GM12878 (cell line): ENCODE results near the gene KLK12. TPM values are rescaled to one million over a fixed set of nuclear protein-coding genes. Genes with fewer than 3 reads are reported as not detected.

Experiments
- ATAC-seq: fragments of 200-7000 bp; cut with Tn5 transposase; 3 replicates; pipeline ENCODE4 v1.9.1; 2020; ENCODE audit warnings: mild to moderate bottlenecking, moderate library complexity
- BruUV-seq: library from RNA; stranded (reverse); fragments of 400-500 nt; replicated peaks from 2 replicates; lab custom pipeline; 2021; lab: Mats Ljungman, UMichigan
- CTCF ChIA-PET: fragments of 300-600 bp; sonication (Branson Sonifier 250); formaldehyde crosslinking; extraction: SDS; loops from one replicate; lab custom pipeline; 2021; ENCODE audit warnings: inconsistent platforms; lab: Yijun Ruan, JAX
- POLR2A ChIA-PET: fragments of 350-600 bp; formaldehyde crosslinking; extraction: SDS; loops from one replicate; lab custom pipeline; 2021; ENCODE audit warnings: inconsistent platforms; lab: Charles Lee
- RAD21 ChIA-PET: fragments of 300-600 bp; sonication (Branson Sonifier 250); formaldehyde crosslinking; loops from one replicate; lab custom pipeline; 2023; ENCODE audit warnings: antibody characterized with exemption; ENCODE audit not compliant: unreplicated experiment; lab: Charles Lee
- SMC1A ChIA-PET: fragments of 300-600 bp; sonication (Branson Sonifier 250); formaldehyde crosslinking; loops from one replicate; lab custom pipeline; 2023; ENCODE audit not compliant: unreplicated experiment, uncharacterized antibody; lab: Charles Lee
- DNase-seq: peaks from one replicate; pipeline ENCODE4 v3.0.0-alpha.2; 2011; ENCODE audit warnings: low read depth, low spot score
- FAIRE-seq: peaks from 3 replicates; lab custom pipeline; 2011; peaks lifted over from hg19 to GRCh38; lab: Jason Lieb, UNC
- H2AFZ ChIP-seq: 2 replicates; pipeline ENCODE4 v1.6.0; 2011; ENCODE audit warnings: low read depth, low read length, control low read depth; ENCODE audit not compliant: control insufficient read depth
- H3K27ac ChIP-seq: 2 replicates; pipeline ENCODE4 v1.5.1; 2011; ENCODE audit warnings: control low read depth; ENCODE audit not compliant: control insufficient read depth, insufficient read depth
- H3K27me3 ChIP-seq, 2 experiments: replicated peaks in 1 of 2; 2 replicates each; pipeline versions ENCODE4 v1.6.0 to v1.6.1; 2011; ENCODE audit warnings: low read length in 1 of 2; ENCODE audit not compliant: control insufficient read depth in 2 of 2, insufficient read depth in 2 of 2
- H3K36me3 ChIP-seq, 2 experiments: 2 replicates each; pipeline ENCODE4 v1.5.1; 2011; ENCODE audit warnings: low read length in 1 of 2; ENCODE audit not compliant: control insufficient read depth in 2 of 2, insufficient read depth in 2 of 2
- H3K4me1 ChIP-seq: 2 replicates; pipeline ENCODE4 v1.6.1; 2011; ENCODE audit warnings: mild to moderate bottlenecking, low read length, moderate library complexity, mixed read lengths; ENCODE audit not compliant: control insufficient read depth, insufficient read depth
- H3K4me2 ChIP-seq: 2 replicates; pipeline ENCODE4 v1.6.0; 2011; ENCODE audit warnings: control low read depth; ENCODE audit not compliant: control insufficient read depth, insufficient read depth
- H3K4me3 ChIP-seq: fragments of 200-600 bp; sonication (generic); 2 replicates; pipeline ENCODE4 v1.5.1; 2016
- H3K79me2 ChIP-seq: 2 replicates; pipeline ENCODE4 v1.6.0; 2011; ENCODE audit warnings: low read length; ENCODE audit not compliant: control insufficient read depth, insufficient read depth
- H3K9ac ChIP-seq: 2 replicates; pipeline ENCODE4 v1.8.0; 2011; ENCODE audit warnings: low read length, control low read depth, mixed read lengths; ENCODE audit not compliant: control insufficient read depth, insufficient read depth
- H3K9me3 ChIP-seq: replicated peaks from 3 replicates; pipeline ENCODE4 v1.5.1; 2011; ENCODE audit warnings: mild to moderate bottlenecking, low read length; ENCODE audit not compliant: control insufficient read depth, insufficient read depth
- H4K20me1 ChIP-seq: 2 replicates; pipeline ENCODE4 v1.6.0; 2011; ENCODE audit not compliant: control insufficient read depth, insufficient read depth
- CREM ChIP-seq: IDR thresholded peaks from 2 replicates; pipeline ENCODE4 v1.6.1; 2014; ENCODE audit warnings: antibody characterized with exemption, low read depth
- GATAD2B ChIP-seq: fragments of 450-650 bp; conservative IDR thresholded peaks from 2 replicates; pipeline ENCODE4 v1.6.1; 2017; ENCODE audit warnings: low read depth, mild to moderate bottlenecking, moderate library complexity
- HSF1 ChIP-seq: fragments of 150-350 bp; IDR thresholded peaks from 2 replicates; pipeline ENCODE4 v1.6.1; 2014; ENCODE audit warnings: mild to moderate bottlenecking, low read depth, low read length
- MAX ChIP-seq: IDR thresholded peaks from 2 replicates; pipeline ENCODE4 v1.6.1; 2012; ENCODE audit warnings: low read depth, low read length, improper control_type of control experiment
- NRF1 ChIP-seq: conservative IDR thresholded peaks from 2 replicates; pipeline ENCODE4 v1.6.1; 2011; ENCODE audit warnings: mild to moderate bottlenecking, low read depth, low read length, improper control_type of control experiment
- RAD51 ChIP-seq: fragments of 450-650 bp; IDR thresholded peaks from 2 replicates; pipeline ENCODE4 v1.6.1; 2016; ENCODE audit warnings: moderate library complexity, mild to moderate bottlenecking, inconsistent platforms
- RCOR1 ChIP-seq: conservative IDR thresholded peaks from 2 replicates; pipeline ENCODE4 v1.6.1; 2012; ENCODE audit warnings: low read depth, low read length, improper control_type of control experiment
- STAT1 ChIP-seq: fragments of 450-650 bp; conservative IDR thresholded peaks from 2 replicates; pipeline ENCODE4 v1.6.1; 2014; ENCODE audit warnings: antibody characterized with exemption, mild to moderate bottlenecking
- STAT3 ChIP-seq: IDR thresholded peaks from 2 replicates; pipeline ENCODE4 v1.6.1; 2011; ENCODE audit warnings: low read depth, low read length, improper control_type of control experiment
- WGBS: methylation state at CpG from one replicate; pipeline ENCODE4 v1.1.6; 2016; ENCODE audit warnings: low lambda C conversion rate; ENCODE audit not compliant: insufficient replicate concordance, insufficient coverage; ENCODE audit errors: missing lambda C conversion rate; 5-methylcytosine and 5-hydroxymethylcytosine counted together
- in situ Hi-C: fragments of 300-500 bp; cut with MboI; formaldehyde crosslinking; loops from 9 replicates; pipeline ENCODE4 v1.14.3; 2018; ENCODE audit warnings: mixed read lengths
- intact Hi-C: fragments of 100-400 bp; cut with micrococcal nuclease; formaldehyde crosslinking; loops from one replicate; pipeline ENCODE4 v1.14.2; 2022; ENCODE audit not compliant: unreplicated experiment
- polyA plus RNA-seq, 11 experiments: library from polyadenylated mRNA; depleted of rRNA in 4 of 11; unstranded in 6 of 11; stranded (reverse) in 5 of 11; fragments of >200 nt; fragmentation: Nextera tagmentation in 4 of 11; fragmentation: Illumina TruSeq in 1 of 11; extraction: Ambion mirVana in 4 of 11; extraction: Trizol in 1 of 11; gene quantifications; 1 replicate in 1 of 11; 2 replicates in 10 of 11; pipeline versions ENCODE4 v1.2.1 to v1.2.3, GENCODE V29; 2011 to 2016; ENCODE audit warnings: inconsistent platforms in 2 of 11, missing spikeins in 2 of 11, low read depth in 1 of 11
- total RNA-seq, 4 experiments: library from RNA; depleted of rRNA in 3 of 4; stranded (reverse); fragments of >200 nt in 3 of 4; fragmentation: Illumina TruSeq in 1 of 4; extraction: Trizol in 1 of 4; gene quantifications; 2 replicates each; pipeline versions ENCODE4 v1.2.1 to v1.2.3, GENCODE V29; 2013 to 2021
- TF ChIP-seq, protein P1 (sequence below): IDR thresholded peaks from 2 replicates; pipeline ENCODE4 v1.6.1; 2011; ENCODE audit warnings: low read depth, mild to moderate bottlenecking, low read length, moderate library complexity, borderline replicate concordance; ENCODE audit errors: extremely low read depth

The KLK12 gene
- total and polyA plus RNA-seq, 10 of the 15 experiments (the other 5 are each of a cell fraction or from before 2014, with no cell fraction given): not detected

- RAD21 ChIA-PET: no interaction called here
Measured at GRCh38 chr19:51076631-51077213, 41.9 kb upstream of the KLK12 start.

More at GRCh38 chr19:51076631-51077213, 41.9 kb upstream of the KLK12 start:
- no peaks in the 10 kb centered on the region for H3K79me2 ChIP-seq
- H3K27ac ChIP-seq: no peak overlapping the region
- DNase-seq (no peak), ATAC-seq (no peak), FAIRE-seq (no peak)
- no peak overlapping the region for H2AFZ ChIP-seq
- ChIA-PET CTCF (no interaction called here), POLR2A (no interaction called here), SMC1A (no interaction called here)
- BruUV-seq: no TSS peak
- H3K27me3 ChIP-seq: no peaks in the 10 kb centered on the region
- no peak overlapping the region for H3K4me2 ChIP-seq
- WGBS: 64% methylated on average over 14 of the region's 14 CpGs
- intact Hi-C loops (no loop called here), in situ Hi-C loops (no loop called here)
- H3K4me3 ChIP-seq: no peak overlapping the region
- TF ChIP-seq RAD51 (no peak), GATAD2B (no peak), STAT1 (no peak), RCOR1 (no peak), NRF1 (no peak), STAT3 (no peak), HSF1 (no peak), CREM (no peak), MAX (no peak)
- TF ChIP-seq, protein P1, sequence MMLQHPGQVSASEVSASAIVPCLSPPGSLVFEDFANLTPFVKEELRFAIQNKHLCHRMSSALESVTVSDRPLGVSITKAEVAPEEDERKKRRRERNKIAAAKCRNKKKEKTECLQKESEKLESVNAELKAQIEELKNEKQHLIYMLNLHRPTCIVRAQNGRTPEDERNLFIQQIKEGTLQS: no peak
- H3K4me1 ChIP-seq: no peaks in the 10 kb centered on the region
- H3K36me3 ChIP-seq: no peaks in the 10 kb centered on the region
- no peak overlapping the region for H3K9ac ChIP-seq
- no peaks in the 10 kb centered on the region for H4K20me1 ChIP-seq
- no peaks in the 10 kb centered on the region for H3K9me3 ChIP-seq
